HuH-7.5 (cell line): ENCODE measurements around the gene ME1.

Experiments used
- DNase-seq: peaks from one replicate; pipeline ENCODE4 v3.0.0; 2011; ENCODE audit warnings: low spot score

The ME1 gene

GRCh38 chr6:83190626-83191025 is 240.2 kb downstream of the ME1 start:
- DNase-seq: no peak

DNA sequence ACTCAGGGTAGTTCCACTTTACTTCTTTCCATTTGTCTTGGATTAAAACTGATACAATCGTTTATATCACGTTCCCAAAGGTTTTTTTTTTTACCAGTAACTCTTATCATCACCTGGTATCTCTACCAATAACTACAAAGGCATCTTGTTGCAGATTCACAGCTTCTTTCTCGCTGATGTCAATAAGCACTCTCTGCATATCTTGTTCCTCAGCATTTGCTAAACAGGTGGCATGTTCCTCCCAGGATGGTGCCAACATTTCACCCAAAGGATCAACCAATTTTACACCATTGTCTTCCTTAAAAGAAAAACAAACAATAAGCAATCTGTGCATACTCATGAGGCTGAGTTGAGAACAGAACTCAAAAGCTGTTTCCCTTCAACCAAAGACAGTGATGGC is 242.3 kb downstream of the ME1 start:
- no peak for DNase-seq

- DNase-seq: no peak
Measured at GRCh38 chr6:83185096-83185495, 245.8 kb downstream of the ME1 start.

- no peak for DNase-seq
Measured at GRCh38 chr6:83183082-83183828, 247.6 kb downstream of the ME1 start.

DNA sequence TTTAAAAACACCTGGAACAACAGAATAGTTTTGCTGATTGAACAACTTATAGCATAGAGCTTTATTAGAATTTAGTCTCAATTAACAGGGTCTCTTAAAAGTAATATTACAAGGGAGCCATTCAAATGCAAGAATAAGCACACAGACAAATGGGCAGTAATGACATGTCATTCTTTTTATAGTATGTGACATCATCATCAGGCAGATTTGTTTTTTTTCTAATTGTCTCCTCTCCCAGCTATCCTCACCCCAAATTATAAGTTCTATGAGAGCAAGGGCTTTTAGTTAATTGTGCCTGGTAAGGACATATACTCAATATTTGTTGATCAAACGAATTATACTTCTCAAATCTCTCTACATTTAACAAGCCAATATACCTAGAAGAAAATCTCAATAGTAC is 248.7 kb downstream of the ME1 start:
- DNase-seq: no peak

DNA sequence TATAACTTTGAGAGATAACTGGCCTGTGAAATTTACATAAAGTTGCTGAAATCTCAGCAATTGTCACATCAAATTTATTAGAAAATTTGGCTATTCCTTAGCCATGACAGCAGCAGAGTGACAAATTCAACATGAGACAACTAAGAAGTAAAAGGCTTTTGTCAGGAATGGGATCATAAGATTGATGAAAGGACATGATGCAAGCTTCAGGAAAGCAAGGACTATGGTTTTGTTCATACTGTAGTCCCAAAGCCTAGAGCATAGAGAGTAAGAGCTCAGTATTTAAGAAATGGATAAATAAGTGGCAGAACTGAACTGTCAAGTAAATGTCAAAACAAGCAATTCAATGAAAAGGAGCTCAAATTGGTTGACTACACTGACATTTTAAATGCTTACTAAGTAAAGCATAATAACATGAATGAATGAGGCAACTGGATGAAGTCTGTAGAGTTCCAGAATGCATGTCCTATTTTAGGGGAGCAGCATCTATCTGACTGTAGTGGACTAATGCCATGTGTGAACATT is 250.4 kb downstream of the ME1 start:
- DNase-seq: no peak

- DNase-seq: no peak
Measured at GRCh38 chr6:83176246-83176645, 254.6 kb downstream of the ME1 start.

GRCh38 chr6:83169511-83169910 is 261.3 kb downstream of the ME1 start:
- DNase-seq: no peak

- no peak for DNase-seq
Measured at GRCh38 chr6:83169106-83169505, 261.7 kb downstream of the ME1 start.

DNA sequence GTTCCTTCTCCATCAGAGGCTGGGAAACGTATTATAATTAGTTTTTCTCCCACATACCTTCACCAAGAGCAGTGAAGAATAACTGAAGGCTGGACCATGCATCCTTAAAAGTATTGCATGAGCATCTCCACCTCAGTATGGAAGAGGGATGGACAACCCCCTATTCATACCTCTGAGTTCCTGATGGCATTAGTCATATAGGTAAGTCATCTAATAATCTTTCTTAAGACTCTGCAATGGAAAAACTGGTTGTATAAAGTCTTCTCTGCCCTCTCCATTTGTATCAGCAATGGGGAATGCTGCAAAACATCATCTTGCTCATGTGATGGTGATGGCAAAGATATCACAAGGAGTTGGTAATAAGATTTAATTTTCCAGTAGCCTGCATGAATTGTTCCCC is 262.3 kb downstream of the ME1 start:
- DNase-seq: no peak

GRCh38 chr6:83167726-83168278 is 263.0 kb downstream of the ME1 start:
- DNase-seq: no peak
